GM21619 (cell line): ENCODE results near the gene ATP13A2.

Source experiments
- ATAC-seq: cut with Tn5 transposase; IDR thresholded peaks from one replicate; pipeline ENCODE4 v1.9.1; 2021; ENCODE audit not compliant: unreplicated experiment

Gene ATP13A2

GRCh38 chr1:16980473-16981268 is 31.1 kb downstream of the ATP13A2 start, which contains the start of gene MFAP2:
Gene MFAP2, minus strand, starts transcription at chr1:16980620. Its CDS starts 2,347 bp downstream, at chr1:16978273.
- no peak for ATAC-seq

- ATAC-seq: no peak
Observed at GRCh38 chr1:16979475-16980327, 32.0 kb downstream of the ATP13A2 start.

GRCh38 chr1:16978567-16979474 is 32.9 kb downstream of the ATP13A2 start:
- no peak for ATAC-seq

- ATAC-seq: no peak
Observed at GRCh38 chr1:16978139-16978538, 33.6 kb downstream of the ATP13A2 start.

GRCh38 chr1:16977377-16977776 is 34.4 kb downstream of the ATP13A2 start:
- ATAC-seq: no peak

GRCh38 chr1:16976966-16977365 is 34.8 kb downstream of the ATP13A2 start:
- no peak for ATAC-seq

- ATAC-seq: no peak
Observed at GRCh38 chr1:16975838-16976237, 35.9 kb downstream of the ATP13A2 start.

GRCh38 chr1:16975211-16975610 is 36.5 kb downstream of the ATP13A2 start:
- ATAC-seq: no peak

GRCh38 chr1:16973215-16973614 is 38.5 kb downstream of the ATP13A2 start:
- no peak for ATAC-seq

GRCh38 chr1:16972189-16972895 is 39.4 kb downstream of the ATP13A2 start:
- no peak for ATAC-seq

- ATAC-seq: no peak
Observed at GRCh38 chr1:16971341-16972188, 40.2 kb downstream of the ATP13A2 start.

GRCh38 chr1:16970132-16970910 is 41.4 kb downstream of the ATP13A2 start:
- no peak for ATAC-seq

- ATAC-seq: no peak
Observed at GRCh38 chr1:16969651-16970050, 42.1 kb downstream of the ATP13A2 start.

- no peak for ATAC-seq
Observed at GRCh38 chr1:16969057-16969611, 42.6 kb downstream of the ATP13A2 start.

- ATAC-seq: no peak
Observed at GRCh38 chr1:16968372-16968771, 43.4 kb downstream of the ATP13A2 start.

- ATAC-seq: no peak
Observed at GRCh38 chr1:16967962-16968361, 43.8 kb downstream of the ATP13A2 start.

GRCh38 chr1:16967095-16967575 is 44.6 kb downstream of the ATP13A2 start:
- no peak for ATAC-seq

- ATAC-seq: no peak
Observed at GRCh38 chr1:16966282-16966681, 45.4 kb downstream of the ATP13A2 start.
